GM12874 (cell line): ENCODE data around the gene CHCHD6.

Experiments used
- TF ChIP-seq, protein P1 (sequence below): IDR thresholded peaks from 2 replicates; pipeline ENCODE4 v1.5.1; 2011; ENCODE audit warnings: low read depth, mild to moderate bottlenecking, control low read depth, low read length, moderate library complexity; ENCODE audit not compliant: insufficient read depth

The CHCHD6 gene

DNA sequence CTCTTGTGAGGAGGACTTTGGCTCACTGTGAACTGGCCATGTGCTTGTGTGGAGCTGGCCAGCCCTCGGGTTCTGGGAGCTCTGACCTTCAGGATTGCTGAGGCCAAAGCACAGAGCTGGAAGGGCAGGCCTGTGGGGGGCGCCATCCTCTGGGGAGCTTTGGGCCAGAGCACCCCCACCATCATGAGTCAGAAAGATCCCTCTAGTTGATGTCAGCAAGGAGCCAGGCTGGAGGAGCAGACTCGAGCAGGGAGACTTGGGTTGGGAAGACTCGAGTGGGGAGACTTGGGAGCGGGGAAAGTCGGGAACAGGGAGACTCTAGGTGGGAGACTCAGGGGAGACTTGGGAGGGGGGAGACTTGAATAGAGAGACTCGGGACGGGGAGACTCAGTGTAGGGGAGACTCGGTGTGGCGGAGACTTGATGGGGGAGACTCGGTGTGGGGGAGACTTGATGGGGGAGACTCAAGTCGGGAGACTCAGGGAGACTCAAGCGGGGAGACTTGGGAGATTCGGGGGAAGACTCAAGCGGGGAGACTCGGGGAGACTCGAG, 241.2 kb downstream of the CHCHD6 start:
- TF ChIP-seq, protein P1, sequence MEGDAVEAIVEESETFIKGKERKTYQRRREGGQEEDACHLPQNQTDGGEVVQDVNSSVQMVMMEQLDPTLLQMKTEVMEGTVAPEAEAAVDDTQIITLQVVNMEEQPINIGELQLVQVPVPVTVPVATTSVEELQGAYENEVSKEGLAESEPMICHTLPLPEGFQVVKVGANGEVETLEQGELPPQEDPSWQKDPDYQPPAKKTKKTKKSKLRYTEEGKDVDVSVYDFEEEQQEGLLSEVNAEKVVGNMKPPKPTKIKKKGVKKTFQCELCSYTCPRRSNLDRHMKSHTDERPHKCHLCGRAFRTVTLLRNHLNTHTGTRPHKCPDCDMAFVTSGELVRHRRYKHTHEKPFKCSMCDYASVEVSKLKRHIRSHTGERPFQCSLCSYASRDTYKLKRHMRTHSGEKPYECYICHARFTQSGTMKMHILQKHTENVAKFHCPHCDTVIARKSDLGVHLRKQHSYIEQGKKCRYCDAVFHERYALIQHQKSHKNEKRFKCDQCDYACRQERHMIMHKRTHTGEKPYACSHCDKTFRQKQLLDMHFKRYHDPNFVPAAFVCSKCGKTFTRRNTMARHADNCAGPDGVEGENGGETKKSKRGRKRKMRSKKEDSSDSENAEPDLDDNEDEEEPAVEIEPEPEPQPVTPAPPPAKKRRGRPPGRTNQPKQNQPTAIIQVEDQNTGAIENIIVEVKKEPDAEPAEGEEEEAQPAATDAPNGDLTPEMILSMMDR, result 0 out of 2 replicates have a peak, but pooled peaks have one; percentile 21

DNA sequence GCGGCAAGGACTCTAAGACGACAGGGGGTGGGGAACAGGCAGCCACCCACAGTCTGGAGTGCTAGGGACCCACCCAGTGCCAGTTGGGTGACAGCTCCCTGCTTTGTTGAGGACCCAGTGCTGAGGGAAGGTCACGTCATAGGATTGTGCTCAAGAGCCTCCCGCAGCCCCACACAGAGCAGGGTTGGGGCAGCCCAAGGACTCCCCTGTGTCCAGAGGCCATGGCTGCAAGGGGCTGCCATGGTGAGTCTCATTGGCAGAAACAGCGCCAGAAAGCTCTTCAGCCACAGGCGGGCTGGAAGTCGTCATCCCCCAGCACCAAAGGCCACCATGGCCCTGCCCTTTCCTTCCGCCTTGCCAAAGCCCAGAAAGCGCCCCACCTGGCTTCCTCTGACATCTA, 241.9 kb downstream of the CHCHD6 start:
- TF ChIP-seq, protein P1, result no peak

DNA sequence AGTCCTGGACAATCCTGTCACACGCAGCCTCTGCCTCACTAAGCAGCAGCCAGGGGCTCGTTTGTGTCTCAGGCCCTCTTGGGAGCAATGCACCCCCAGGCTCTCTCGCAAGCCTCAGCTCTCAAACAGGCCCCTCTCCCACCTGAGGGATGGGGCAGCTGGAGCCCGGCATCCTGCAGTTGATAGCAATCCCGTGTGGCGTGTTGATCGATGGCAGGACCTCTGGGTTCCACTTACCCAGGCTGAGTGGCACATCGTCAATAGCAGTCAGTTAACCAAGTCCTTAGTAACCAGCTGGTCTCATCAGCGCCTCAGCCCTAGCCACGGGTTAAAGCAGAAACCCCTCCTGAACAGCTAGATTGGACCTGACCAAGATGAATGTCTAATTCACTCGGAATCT, 242.4 kb downstream of the CHCHD6 start:
- TF ChIP-seq, protein P1, result no peak

DNA sequence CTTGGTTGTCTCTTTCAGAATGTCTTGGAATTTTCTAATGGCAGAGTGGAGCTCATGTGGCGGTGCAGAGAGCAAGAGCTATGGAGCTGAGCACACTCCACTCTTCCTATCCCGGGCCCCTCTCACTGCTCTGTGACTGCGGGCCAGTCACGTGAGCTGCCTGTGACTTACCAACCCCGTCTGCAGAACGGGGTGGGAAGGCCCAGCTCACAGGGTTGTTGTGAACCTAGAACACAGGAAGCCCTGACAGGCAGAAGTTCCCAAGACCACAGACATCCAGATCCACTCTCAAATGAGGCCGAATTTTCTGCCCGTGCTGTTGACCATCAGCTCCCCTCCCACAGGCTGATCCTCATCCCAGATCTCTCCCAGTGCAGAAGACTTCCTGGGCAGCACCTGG, 243.4 kb downstream of the CHCHD6 start:
- TF ChIP-seq, protein P1, result no peak

DNA sequence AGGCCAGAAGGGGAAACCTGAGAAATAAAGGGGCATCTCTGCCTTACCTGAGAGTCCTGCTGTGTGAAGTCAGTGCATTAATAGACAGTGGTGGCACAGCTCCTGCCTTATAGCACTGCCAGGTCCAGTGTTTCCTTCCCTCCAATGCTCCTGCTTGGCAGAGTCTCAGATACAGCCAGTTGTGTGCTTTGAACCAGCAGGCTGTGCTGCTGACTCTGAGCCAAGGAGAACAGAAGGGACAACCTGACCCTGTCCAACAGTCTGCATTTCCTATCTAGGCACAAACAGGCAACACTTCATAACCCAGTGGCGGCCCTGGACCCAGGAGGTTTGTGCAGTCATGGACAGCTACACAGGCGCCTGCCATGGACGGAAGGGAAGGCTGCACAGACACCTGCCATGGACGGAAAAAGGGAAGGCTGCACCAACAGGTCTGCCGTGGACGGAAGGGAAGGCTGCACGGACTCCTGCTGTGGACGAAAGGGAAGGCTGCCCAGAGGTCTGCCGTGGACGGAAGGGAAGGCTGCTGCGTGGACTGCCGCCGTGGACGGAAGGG, 245.0 kb downstream of the CHCHD6 start:
- TF ChIP-seq, protein P1, result no peak

DNA sequence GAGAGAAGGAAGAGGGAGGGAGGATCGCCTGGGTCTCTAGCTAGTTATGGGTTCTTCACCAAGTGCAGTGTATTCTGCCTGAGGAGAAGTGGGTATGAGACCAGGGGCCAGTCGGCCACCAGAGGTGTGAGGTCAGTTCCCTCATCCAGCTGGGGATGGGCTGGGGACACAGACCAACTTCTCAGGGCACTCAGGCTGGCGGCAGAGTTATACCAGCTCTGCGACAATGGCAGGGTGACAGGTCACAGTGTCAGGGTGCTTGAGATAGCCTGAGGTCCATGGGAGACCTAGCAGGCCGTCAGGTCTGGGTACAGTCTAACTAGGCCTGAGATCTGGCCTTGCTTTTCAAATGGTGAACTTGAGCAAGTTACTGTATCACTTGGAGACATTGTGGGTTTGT, 247.5 kb downstream of the CHCHD6 start:
- TF ChIP-seq, protein P1, result no peak

DNA sequence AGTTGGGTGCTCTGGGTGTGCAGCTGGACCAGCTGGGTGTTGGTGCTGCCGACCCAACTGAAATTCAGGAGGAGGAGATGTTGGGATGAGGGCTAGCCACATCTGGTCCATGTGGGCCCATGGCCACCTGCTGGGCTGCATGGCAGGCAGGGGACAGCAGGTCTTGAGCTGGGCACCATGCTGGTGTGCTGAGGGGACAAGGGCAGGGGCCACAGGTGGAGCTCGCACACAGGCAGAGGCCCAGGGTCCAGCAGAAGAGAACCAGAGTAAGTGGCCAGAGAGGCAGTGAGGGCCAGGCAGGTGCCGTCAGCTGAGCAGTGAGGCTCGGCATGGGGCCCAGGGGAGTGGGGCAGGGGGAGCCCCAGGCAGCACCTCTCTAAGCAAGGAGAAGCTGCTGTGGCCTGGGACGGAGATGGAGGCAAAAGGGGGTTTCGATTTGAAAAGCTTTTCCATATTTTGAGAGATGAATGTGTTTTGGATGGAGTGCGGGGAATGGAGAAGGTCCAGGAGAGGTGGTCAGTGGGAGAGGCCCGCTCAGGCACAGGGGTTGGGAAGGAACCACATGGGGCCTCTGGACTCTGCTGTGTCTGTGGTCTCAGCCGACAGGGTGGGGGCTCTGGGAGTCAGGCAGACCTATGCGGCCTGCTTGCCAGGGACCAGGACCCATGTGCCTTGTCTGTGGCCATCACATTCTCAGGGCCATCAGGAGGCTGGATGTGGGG, 248.4 kb downstream of the CHCHD6 start:
- TF ChIP-seq, protein P1, result no peak
